SK-N-SH (cell line): ENCODE results near the gene CARD8. TPM values are rescaled to one million over a fixed set of nuclear protein-coding genes. Genes with fewer than 3 reads are reported as not detected.

Source experiments
- CTCF ChIA-PET: fragments of 300-600, 350-600 bp; formaldehyde crosslinking; extraction: SDS; loops from one replicate; lab custom pipeline; 2021; lab: Yijun Ruan, JAX
- POLR2A ChIA-PET: fragments of 350-600 bp; sonication (Branson Sonifier 250); formaldehyde crosslinking; extraction: SDS; loops from one replicate; lab custom pipeline; 2020; ENCODE audit warnings: antibody characterized with exemption, inconsistent platforms; lab: Yijun Ruan, JAX
- DNase-seq: peaks from one replicate; pipeline ENCODE4 v3.0.0; 2012
- H2AFZ ChIP-seq: fragments of 200-600 bp; sonication (generic); 2 replicates; pipeline ENCODE4 v1.8.1; 2016; ENCODE audit warnings: antibody characterized with exemption, mild to moderate bottlenecking, low read depth
- H3F3A ChIP-seq: fragments of 200-600 bp; sonication (generic); replicated peaks from 2 replicates; pipeline ENCODE3; 2016; ENCODE audit warnings: antibody characterized with exemption, mild to moderate bottlenecking; ENCODE audit not compliant: insufficient read depth
- H3K27ac ChIP-seq, 2 experiments: fragments of 200-500 bp in 1 of 2; fragments of 200-600 bp in 1 of 2; sonication (Bioruptor generic) in 1 of 2; sonication (generic), shearing (Covaris generic) in 1 of 2; 2 replicates each; pipeline versions ENCODE4 v1.5.1 to v1.6.1; 2014 to 2016; ENCODE audit warnings: low read depth in 2 of 2, inconsistent platforms in 1 of 2, low read length in 1 of 2, mild to moderate bottlenecking in 1 of 2, mixed read lengths in 1 of 2
- H3K27me3 ChIP-seq: fragments of 200-600 bp; sonication (generic), shearing (Covaris generic); 2 replicates; pipeline ENCODE4 v1.6.1; 2016; ENCODE audit warnings: mixed run types; ENCODE audit not compliant: insufficient read depth
- H3K36me3 ChIP-seq, 2 experiments: fragments of 200-500 bp in 1 of 2; fragments of 200-600 bp in 1 of 2; sonication (Bioruptor generic) in 1 of 2; sonication (generic) in 1 of 2; replicated peaks in 1 of 2; 2 replicates each; pipeline versions ENCODE3 to v1.5.1; 2014 to 2016; ENCODE audit warnings: low read length in 1 of 2, mild to moderate bottlenecking in 1 of 2; ENCODE audit not compliant: insufficient read depth in 2 of 2, control insufficient read depth in 1 of 2
- H3K4me1 ChIP-seq, 2 experiments: fragments of 200-500 bp in 1 of 2; fragments of 200-600 bp in 1 of 2; sonication (Bioruptor generic) in 1 of 2; sonication (generic), shearing (Covaris generic) in 1 of 2; 2 replicates each; pipeline versions ENCODE4 v1.5.1 to v1.6.1; 2014 to 2016; ENCODE audit warnings: low read depth in 1 of 2, low read length in 1 of 2, mixed run types in 1 of 2; ENCODE audit not compliant: insufficient read depth in 2 of 2, control insufficient read depth in 1 of 2
- H3K4me2 ChIP-seq: fragments of 200-600 bp; sonication (generic), shearing (Covaris generic); 2 replicates; pipeline ENCODE4 v1.6.1; 2017; ENCODE audit warnings: mixed run types
- H3K4me3 ChIP-seq, 2 experiments: fragments of 200-500 bp in 1 of 2; fragments of 200-600 bp in 1 of 2; sonication (Bioruptor generic) in 1 of 2; sonication (generic), shearing (Covaris generic) in 1 of 2; 2 replicates each; pipeline versions ENCODE4 v1.5.1 to v1.8.1; 2014 to 2016; ENCODE audit warnings: low read depth in 2 of 2, inconsistent platforms in 1 of 2, low read length in 1 of 2, mild to moderate bottlenecking in 1 of 2, mixed read lengths in 1 of 2, moderate library complexity in 1 of 2
- H3K79me2 ChIP-seq: fragments of 200-600 bp; sonication (generic); 2 replicates; pipeline ENCODE4 v1.8.1; 2017; ENCODE audit warnings: mild to moderate bottlenecking; ENCODE audit not compliant: insufficient read depth
- H3K9ac ChIP-seq: fragments of 200-600 bp; sonication (generic); 2 replicates; pipeline ENCODE4 v1.6.1; 2017; ENCODE audit warnings: mixed run types
- H3K9me2 ChIP-seq: fragments of 200-600 bp; sonication (generic); 2 replicates; pipeline ENCODE4 v1.6.1; 2017; ENCODE audit warnings: mixed run types
- H3K9me3 ChIP-seq: fragments of 200-600 bp; sonication (generic); 2 replicates; pipeline ENCODE4 v1.6.1; 2017; ENCODE audit warnings: mixed run types, mild to moderate bottlenecking, moderate library complexity
- H4K20me1 ChIP-seq: fragments of 200-600 bp; sonication (generic); 2 replicates; pipeline ENCODE4 v1.6.1; 2017; ENCODE audit warnings: mild to moderate bottlenecking, mixed run types; ENCODE audit not compliant: insufficient read depth
- ELF1 ChIP-seq: IDR thresholded peaks from 2 replicates; pipeline ENCODE4 v1.4.0; 2012
- EP300 ChIP-seq, 2 experiments: IDR thresholded peaks; 2 replicates each; pipeline versions ENCODE4 v1.4.0 to v1.6.1; 2012; ENCODE audit warnings: borderline replicate concordance in 1 of 2, low read depth in 1 of 2, low read length in 1 of 2
- EZH2phosphoT487 ChIP-seq: fragments of 200-600 bp; sonication (generic); IDR thresholded peaks from 2 replicates; pipeline ENCODE4 v1.6.1; 2017; ENCODE audit warnings: low read depth, mixed run types, mild to moderate bottlenecking, antibody characterized with exemption, moderate library complexity, borderline replicate concordance
- GABPA ChIP-seq: IDR thresholded peaks from 2 replicates; pipeline ENCODE4 v1.4.0; 2012; ENCODE audit warnings: low read depth, mild to moderate bottlenecking
- JUND ChIP-seq: IDR thresholded peaks from 2 replicates; pipeline ENCODE4 v1.4.0; 2012
- MEF2A ChIP-seq: IDR thresholded peaks from 2 replicates; pipeline ENCODE4 v1.4.0; 2012; ENCODE audit warnings: low read depth, borderline replicate concordance
- NRF1 ChIP-seq: IDR thresholded peaks from 2 replicates; pipeline ENCODE4 v1.6.1; 2012; ENCODE audit warnings: low read depth, mild to moderate bottlenecking, low read length
- PBX3 ChIP-seq: IDR thresholded peaks from 2 replicates; pipeline ENCODE4; 2012
- RAD21 ChIP-seq: IDR thresholded peaks from 2 replicates; pipeline ENCODE4 v1.6.1; 2012; ENCODE audit warnings: mild to moderate bottlenecking, low read length
- RFX5 ChIP-seq: IDR thresholded peaks from 2 replicates; pipeline ENCODE4 v1.6.1; 2012; ENCODE audit warnings: mild to moderate bottlenecking, improper control_type of control experiment, low read length
- RXRA ChIP-seq: IDR thresholded peaks from 2 replicates; pipeline ENCODE4 v1.4.0; 2012; ENCODE audit warnings: low read depth, mild to moderate bottlenecking, borderline replicate concordance
- SIN3A ChIP-seq: IDR thresholded peaks from 2 replicates; pipeline ENCODE4 v1.6.1; 2012; ENCODE audit warnings: low read depth, mild to moderate bottlenecking, low read length, moderate library complexity, borderline replicate concordance
- SMC3 ChIP-seq: IDR thresholded peaks from 2 replicates; pipeline ENCODE4 v1.6.1; 2012; ENCODE audit warnings: low read depth, low read length, improper control_type of control experiment
- YY1 ChIP-seq: IDR thresholded peaks from 2 replicates; pipeline ENCODE4 v1.4.0; 2012; ENCODE audit warnings: low read depth, mild to moderate bottlenecking
- WGBS: methylation state at CpG from one replicate; pipeline ENCODE4 v1.1.6; 2017; ENCODE audit warnings: low lambda C conversion rate; 5-methylcytosine and 5-hydroxymethylcytosine counted together
- polyA plus RNA-seq, 3 experiments: library from polyadenylated mRNA; depleted of rRNA; stranded (reverse); fragments of >200 nt; gene quantifications; 2 replicates each; pipeline ENCODE4 v1.2.3, GENCODE V29; 2012
- TF ChIP-seq, protein P1 (sequence below): fragments of 150-350 bp; IDR thresholded peaks from 2 replicates; pipeline ENCODE4 v1.6.1; 2017; ENCODE audit warnings: antibody characterized with exemption, low read length, low read depth, borderline replicate concordance
- TF ChIP-seq, protein P2 (sequence below): IDR thresholded peaks from 2 replicates; pipeline ENCODE4 v1.4.0; 2012; ENCODE audit warnings: low read depth

CARD8 gene
- polyA plus RNA-seq, 1 of the 3 experiments (the other 2 are of a cell fraction) = 16.4 TPM

DNA sequence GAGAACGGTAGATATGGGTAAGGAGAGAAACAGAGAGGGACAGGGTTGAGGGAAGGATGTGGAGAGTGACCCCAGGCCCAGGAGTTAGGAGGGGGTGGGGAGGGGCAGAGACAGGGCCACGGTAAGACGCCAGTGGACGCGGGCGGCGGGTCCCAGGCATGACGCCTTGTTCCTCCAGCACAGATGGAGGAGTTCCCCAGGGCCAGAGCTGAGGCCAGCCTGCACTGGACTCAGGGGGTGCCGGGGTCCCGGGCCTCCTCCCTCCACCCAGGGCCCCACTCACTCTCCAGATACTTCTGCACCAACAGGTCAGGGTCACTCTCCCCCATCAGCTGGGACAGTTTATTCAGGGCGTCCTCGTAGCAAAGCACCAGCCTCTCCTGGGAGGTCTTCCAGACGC, 47.7 kb upstream of the CARD8 start:
- ChIA-PET POLR2A (no interaction called here), CTCF (interaction anchor here (1.1 kb wide), 1 partner anchor 11 kb away, joined by 5 read pairs; no protein-coding TSS in a partner anchor)
- Histone ChIP-seq H2AFZ (no peak overlapping the region), H4K20me1 (no peaks in the 10 kb centered on the region), H3K4me2 (no peak overlapping the region), H3K9me2 (no peaks in the 10 kb centered on the region), H3K9ac (no peak overlapping the region), H3K4me1 (no peaks in the 10 kb centered on the region), H3K27ac (no peak overlapping the region), H3K79me2 (no peaks in the 10 kb centered on the region), H3F3A (no peaks in the 10 kb centered on the region), H3K9me3 (no peaks in the 10 kb centered on the region), H3K4me3 (no peak overlapping the region), H3K27me3 (no peaks in the 10 kb centered on the region), H3K36me3 (no peaks in the 10 kb centered on the region)
- WGBS = 87% methylated on average over 10 of the region's 13 CpGs
- DNase-seq = no peak
- TF ChIP-seq EP300 (IDR thresholded peaks at IDR 0.05; ENCODE audit: borderline replicate concordance in 1 of 2, low read depth in 1 of 2, low read length in 1 of 2) = no peak
- no peak for TF ChIP-seq SIN3A
- no peak for TF ChIP-seq RAD21
- no peak for TF ChIP-seq MEF2A
- no peak for TF ChIP-seq EZH2phosphoT487
- TF ChIP-seq ELF1 = no peak
- TF ChIP-seq RXRA = no peak
- no peak for TF ChIP-seq YY1
- TF ChIP-seq, protein P1, sequence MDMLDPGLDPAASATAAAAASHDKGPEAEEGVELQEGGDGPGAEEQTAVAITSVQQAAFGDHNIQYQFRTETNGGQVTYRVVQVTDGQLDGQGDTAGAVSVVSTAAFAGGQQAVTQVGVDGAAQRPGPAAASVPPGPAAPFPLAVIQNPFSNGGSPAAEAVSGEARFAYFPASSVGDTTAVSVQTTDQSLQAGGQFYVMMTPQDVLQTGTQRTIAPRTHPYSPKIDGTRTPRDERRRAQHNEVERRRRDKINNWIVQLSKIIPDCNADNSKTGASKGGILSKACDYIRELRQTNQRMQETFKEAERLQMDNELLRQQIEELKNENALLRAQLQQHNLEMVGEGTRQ = no peak
- no peak for TF ChIP-seq SMC3
- TF ChIP-seq NRF1 = no peak

GRCh38 chr19:48302600-48302959, 46.9 kb upstream of the CARD8 start:
- Histone ChIP-seq H3K79me2 (no peaks in the 10 kb centered on the region), H3F3A (no peaks in the 10 kb centered on the region), H2AFZ (no peak overlapping the region), H3K4me2 (no peak overlapping the region), H3K27me3 (no peaks in the 10 kb centered on the region), H3K4me3 (no peak overlapping the region), H4K20me1 (no peaks in the 10 kb centered on the region), H3K9ac (no peak overlapping the region), H3K9me2 (no peaks in the 10 kb centered on the region), H3K36me3 (no peaks in the 10 kb centered on the region), H3K9me3 (no peaks in the 10 kb centered on the region), H3K4me1 (no peaks in the 10 kb centered on the region), H3K27ac (no peak overlapping the region)
- TF ChIP-seq MEF2A (no peak), RXRA (no peak), RFX5 (no peak), EZH2phosphoT487 (no peak), SIN3A (no peak), GABPA (no peak), PBX3 (no peak), JUND (no peak)
- TF ChIP-seq, protein P2, sequence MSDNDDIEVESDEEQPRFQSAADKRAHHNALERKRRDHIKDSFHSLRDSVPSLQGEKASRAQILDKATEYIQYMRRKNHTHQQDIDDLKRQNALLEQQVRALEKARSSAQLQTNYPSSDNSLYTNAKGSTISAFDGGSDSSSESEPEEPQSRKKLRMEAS = no peak
- WGBS = 56% methylated on average over 2 of the region's 12 CpGs
- CTCF ChIA-PET = interaction anchor here (1.1 kb wide), 1 partner anchor 12 kb away, joined by 5 read pairs; no protein-coding TSS in a partner anchor
- POLR2A ChIA-PET = no interaction called here
- no peak for DNase-seq
